ENCODE measurements around the gene SCGN. TPM values are rescaled to one million over a fixed set of nuclear protein-coding genes. Genes with fewer than 3 reads are reported as not detected.

Gene SCGN
- total RNA-seq, 2 experiments from 2014 or later, result not detected

DNA sequence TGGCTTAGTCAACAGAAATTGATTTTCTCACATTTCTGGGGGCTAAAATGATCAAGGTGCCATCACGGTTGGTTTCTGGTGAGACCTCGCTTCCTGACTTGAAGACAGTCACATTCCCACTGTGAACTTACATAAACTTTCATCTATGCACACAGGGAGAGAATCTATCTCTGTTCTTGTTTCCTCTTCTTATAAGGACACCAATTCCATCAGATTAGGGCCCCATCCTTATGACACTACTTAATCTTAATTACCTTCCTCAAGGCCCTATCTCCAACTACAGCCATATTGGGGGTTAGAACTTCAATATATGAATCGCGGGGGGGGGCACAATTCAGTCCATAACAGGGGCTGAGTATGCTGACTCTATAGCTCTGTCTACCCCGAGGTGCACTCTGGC, 10.6 kb upstream of the SCGN start:
- Mint-ChIP-seq H3K36me3 (ENCODE audit: low read depth) (no peaks in the 10 kb centered on the region), H3K4me3 (no peak overlapping the region), H3K9me3 (peaks cover 3% of the 10 kb centered on the region), H3K4me1 (ENCODE audit: low read depth) (no peaks in the 10 kb centered on the region), H3K27ac (no peak overlapping the region), H3K27me3 (peaks cover 71% of the 10 kb centered on the region)
- POLR2A ChIA-PET, result no interaction called here
- no peak for ATAC-seq (ENCODE audit: poor library complexity)
- no peaks in the 10 kb centered on the region for H3K4me1 ChIP-seq (ENCODE audit: insufficient read depth, low read length)
- peaks cover 15 to 50% of the 10 kb centered on the region in 2 experiments for H3K27me3 ChIP-seq (ENCODE audit: control insufficient read depth in 1 of 2, insufficient read depth in 2 of 2, low read length in 2 of 2)
- no peaks in the 10 kb centered on the region for H3K9me3 ChIP-seq (ENCODE audit: control insufficient read depth in 1 of 2, insufficient read depth in 1 of 2, low read length in 2 of 2)
- H3K4me3 ChIP-seq (ENCODE audit: low read length), result no peak overlapping the region
- TF ChIP-seq, protein P1, sequence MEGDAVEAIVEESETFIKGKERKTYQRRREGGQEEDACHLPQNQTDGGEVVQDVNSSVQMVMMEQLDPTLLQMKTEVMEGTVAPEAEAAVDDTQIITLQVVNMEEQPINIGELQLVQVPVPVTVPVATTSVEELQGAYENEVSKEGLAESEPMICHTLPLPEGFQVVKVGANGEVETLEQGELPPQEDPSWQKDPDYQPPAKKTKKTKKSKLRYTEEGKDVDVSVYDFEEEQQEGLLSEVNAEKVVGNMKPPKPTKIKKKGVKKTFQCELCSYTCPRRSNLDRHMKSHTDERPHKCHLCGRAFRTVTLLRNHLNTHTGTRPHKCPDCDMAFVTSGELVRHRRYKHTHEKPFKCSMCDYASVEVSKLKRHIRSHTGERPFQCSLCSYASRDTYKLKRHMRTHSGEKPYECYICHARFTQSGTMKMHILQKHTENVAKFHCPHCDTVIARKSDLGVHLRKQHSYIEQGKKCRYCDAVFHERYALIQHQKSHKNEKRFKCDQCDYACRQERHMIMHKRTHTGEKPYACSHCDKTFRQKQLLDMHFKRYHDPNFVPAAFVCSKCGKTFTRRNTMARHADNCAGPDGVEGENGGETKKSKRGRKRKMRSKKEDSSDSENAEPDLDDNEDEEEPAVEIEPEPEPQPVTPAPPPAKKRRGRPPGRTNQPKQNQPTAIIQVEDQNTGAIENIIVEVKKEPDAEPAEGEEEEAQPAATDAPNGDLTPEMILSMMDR (IDR thresholded peaks at IDR 0.05), result no peak
- no peak for DNase-seq
- intact Hi-C loops (cut with DNase I, micrococcal nuclease), result no loop called here
- CTCF ChIA-PET, result no interaction called here
- H3K27ac ChIP-seq (ENCODE audit: low read depth in 1 of 2, low read length in 2 of 2), result no peak overlapping the region
- H3K36me3 ChIP-seq (ENCODE audit: insufficient read depth, low read length), result no peaks in the 10 kb centered on the region

DNA sequence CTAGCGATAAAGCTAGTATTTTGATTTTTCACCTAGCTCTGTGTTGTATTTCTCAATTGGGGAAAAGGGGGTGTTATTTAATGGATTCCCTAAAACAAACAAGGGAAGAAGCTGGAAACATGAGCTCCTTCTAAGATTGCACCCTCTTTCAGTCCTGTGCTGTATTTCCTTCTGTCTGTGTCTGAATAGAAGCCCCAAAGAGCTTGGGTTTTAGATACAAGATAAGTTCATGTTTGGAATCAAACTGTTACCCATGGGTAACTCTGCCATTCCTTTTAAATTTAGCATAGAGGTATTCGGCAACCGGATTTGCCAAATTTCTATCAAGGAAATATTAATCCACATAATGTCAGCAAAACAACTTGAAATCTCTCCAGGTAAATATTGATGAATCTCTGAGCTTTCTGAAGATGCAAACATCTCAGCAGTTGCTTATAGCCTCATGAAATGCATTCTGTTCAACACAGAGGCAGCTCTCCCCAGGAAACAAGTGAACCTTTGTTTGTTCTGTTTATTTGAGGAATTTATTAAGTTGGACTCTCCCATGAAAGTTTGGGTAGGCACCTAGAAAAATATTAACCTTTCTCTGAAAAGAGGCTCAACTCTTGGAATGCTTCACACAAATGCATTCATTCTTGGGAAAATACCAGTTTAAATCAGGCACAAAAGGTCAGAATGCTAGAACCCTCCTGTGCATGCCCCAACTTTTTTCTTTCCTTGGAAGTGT, 9.9 kb upstream of the SCGN start:
- Mint-ChIP-seq H3K9me3 (peaks cover 3% of the 10 kb centered on the region), H3K4me1 (ENCODE audit: low read depth) (no peaks in the 10 kb centered on the region), H3K27me3 (peaks cover 77% of the 10 kb centered on the region), H3K4me3 (no peak overlapping the region), H3K36me3 (ENCODE audit: low read depth) (no peaks in the 10 kb centered on the region), H3K27ac (no peak overlapping the region)
- Histone ChIP-seq H3K9me3 (ENCODE audit: control insufficient read depth in 1 of 2, insufficient read depth in 1 of 2, low read length in 2 of 2) (no peaks in the 10 kb centered on the region), H3K4me1 (ENCODE audit: insufficient read depth, low read length) (no peaks in the 10 kb centered on the region), H3K36me3 (ENCODE audit: insufficient read depth, low read length) (no peaks in the 10 kb centered on the region), H3K4me3 (ENCODE audit: low read length) (no peak overlapping the region), H3K27me3 (ENCODE audit: control insufficient read depth in 1 of 2, insufficient read depth in 2 of 2, low read length in 2 of 2) (peaks cover 15 to 53% of the 10 kb centered on the region in 2 experiments), H3K27ac (ENCODE audit: low read depth in 1 of 2, low read length in 2 of 2) (no peak overlapping the region)
- ATAC-seq (ENCODE audit: poor library complexity) (no peak), DNase-seq (no peak)
- intact Hi-C loops (cut with DNase I, micrococcal nuclease), result no loop called here
- TF ChIP-seq, protein P1 (IDR thresholded peaks at IDR 0.05), result no peak
- ChIA-PET POLR2A (no interaction called here), CTCF (no interaction called here)

DNA sequence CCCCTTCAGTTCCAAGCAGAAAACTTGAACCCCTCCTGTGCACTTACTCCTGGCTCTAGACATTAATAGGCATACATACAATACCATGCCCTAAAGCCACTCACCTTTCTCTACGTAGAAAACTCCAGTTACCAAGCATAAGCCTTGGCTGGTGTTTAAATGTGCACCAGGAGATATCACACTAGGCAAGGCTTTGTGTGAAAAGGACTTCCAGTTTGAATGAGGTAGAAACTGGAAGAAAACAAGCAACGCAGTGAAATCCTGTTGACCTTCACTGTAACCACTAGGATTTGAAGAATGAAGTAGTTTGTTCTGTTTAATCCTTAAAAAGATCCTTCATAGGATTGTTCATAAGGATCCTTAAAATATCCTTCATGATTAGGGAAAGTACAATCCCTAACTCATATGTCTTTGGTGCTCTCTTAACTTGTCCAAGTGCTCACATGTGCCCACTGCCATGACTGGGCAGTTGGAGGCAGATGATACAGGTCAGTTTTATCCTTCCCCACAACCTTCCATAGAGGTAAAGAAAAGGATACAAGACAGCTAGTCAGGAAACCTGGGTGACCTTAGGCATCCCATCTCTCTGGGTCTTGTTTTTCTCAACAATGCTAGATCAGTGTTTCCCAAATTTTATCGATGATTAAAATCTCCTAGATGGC, 9.2 kb upstream of the SCGN start:
- no peak overlapping the region for H3K27ac Mint-ChIP-seq
- POLR2A ChIA-PET, result no interaction called here
- no peak overlapping the region for H3K4me3 Mint-ChIP-seq
- no peak for DNase-seq
- no peak overlapping the region for H3K27ac ChIP-seq (ENCODE audit: low read depth in 1 of 2, low read length in 2 of 2)
- no peaks in the 10 kb centered on the region for H3K36me3 Mint-ChIP-seq (ENCODE audit: low read depth)
- intact Hi-C loops (cut with DNase I, micrococcal nuclease), result no loop called here
- peaks cover 80% of the 10 kb centered on the region for H3K27me3 Mint-ChIP-seq
- H3K4me1 Mint-ChIP-seq (ENCODE audit: low read depth), result no peaks in the 10 kb centered on the region
- H3K9me3 Mint-ChIP-seq, result peaks cover 3% of the 10 kb centered on the region
- peaks cover 15 to 55% of the 10 kb centered on the region in 2 experiments for H3K27me3 ChIP-seq (ENCODE audit: control insufficient read depth in 1 of 2, insufficient read depth in 2 of 2, low read length in 2 of 2)
- CTCF ChIA-PET, result no interaction called here
- no peak overlapping the region for H3K4me3 ChIP-seq (ENCODE audit: low read length)
- no peaks in the 10 kb centered on the region for H3K4me1 ChIP-seq (ENCODE audit: insufficient read depth, low read length)
- TF ChIP-seq, protein P1 (IDR thresholded peaks at IDR 0.05), result no peak
- H3K9me3 ChIP-seq (ENCODE audit: control insufficient read depth in 1 of 2, insufficient read depth in 1 of 2, low read length in 2 of 2), result no peaks in the 10 kb centered on the region
- no peak for ATAC-seq (ENCODE audit: poor library complexity)
- no peaks in the 10 kb centered on the region for H3K36me3 ChIP-seq (ENCODE audit: insufficient read depth, low read length)
